C4-2B (cell line): ENCODE measurements around the gene SLC4A4.
A peak's percentile ranks its signal among the peaks of the same experiment; 100 is the strongest.

ENCODE experiments used
- H3K27ac ChIP-seq: fragments of 450-650 bp; 2 replicates; pipeline ENCODE4 v1.5.1; 2017
- CTCF ChIP-seq: fragments of 450-650 bp; conservative IDR thresholded peaks from 2 replicates; pipeline ENCODE4 v1.5.1; 2017; ENCODE audit warnings: mild to moderate bottlenecking
- ZFX ChIP-seq: fragments of 450-650 bp; IDR thresholded peaks from 2 replicates; pipeline ENCODE4 v1.6.1; 2017

The SLC4A4 gene

GRCh38 chr4:71532407-71532806, 193.6 kb downstream of the SLC4A4 start:
- no peak for TF ChIP-seq ZFX
- TF ChIP-seq CTCF = no peak
- no peak overlapping the region for H3K27ac ChIP-seq

GRCh38 chr4:71533121-71533520, 194.3 kb downstream of the SLC4A4 start:
- TF ChIP-seq CTCF (no peak), ZFX (no peak)
- no peak overlapping the region for H3K27ac ChIP-seq

GRCh38 chr4:71537551-71538065, 198.8 kb downstream of the SLC4A4 start:
- H3K27ac ChIP-seq = no peak overlapping the region
- no peak for TF ChIP-seq CTCF
- TF ChIP-seq ZFX = no peak

GRCh38 chr4:71538528-71538927, 199.7 kb downstream of the SLC4A4 start:
- H3K27ac ChIP-seq = no peak overlapping the region
- TF ChIP-seq ZFX (no peak), CTCF (no peak)

GRCh38 chr4:71540749-71541269, 202.0 kb downstream of the SLC4A4 start:
- peak; percentile 23 for TF ChIP-seq CTCF
- no peak for TF ChIP-seq ZFX
- no peak overlapping the region for H3K27ac ChIP-seq

- TF ChIP-seq ZFX (no peak), CTCF (no peak)
- H3K27ac ChIP-seq = no peak overlapping the region
Measured at GRCh38 chr4:71541541-71541940, 202.7 kb downstream of the SLC4A4 start.

GRCh38 chr4:71545168-71545567, 206.3 kb downstream of the SLC4A4 start:
- no peak overlapping the region for H3K27ac ChIP-seq
- no peak for TF ChIP-seq ZFX
- no peak for TF ChIP-seq CTCF
